A549 treated with RU486 at 1 μM for 4 hours (cell line): ENCODE results near the gene ABHD16A. TPM values are rescaled to one million over a fixed set of nuclear protein-coding genes. Genes with fewer than 3 reads are reported as not detected.

Experiments used
- total RNA-seq: library from RNA; stranded (reverse); fragments of 200-300 nt; extraction: Qiagen RNA extraction; gene quantifications from 5 replicates; pipeline ENCODE4 v1.2.3, GENCODE V29; 2022; ENCODE audit warnings: low read depth

The ABHD16A gene
- 14.1 to 20.1 TPM (median 18.3 TPM) in 5 replicates for total RNA-seq

DNA sequence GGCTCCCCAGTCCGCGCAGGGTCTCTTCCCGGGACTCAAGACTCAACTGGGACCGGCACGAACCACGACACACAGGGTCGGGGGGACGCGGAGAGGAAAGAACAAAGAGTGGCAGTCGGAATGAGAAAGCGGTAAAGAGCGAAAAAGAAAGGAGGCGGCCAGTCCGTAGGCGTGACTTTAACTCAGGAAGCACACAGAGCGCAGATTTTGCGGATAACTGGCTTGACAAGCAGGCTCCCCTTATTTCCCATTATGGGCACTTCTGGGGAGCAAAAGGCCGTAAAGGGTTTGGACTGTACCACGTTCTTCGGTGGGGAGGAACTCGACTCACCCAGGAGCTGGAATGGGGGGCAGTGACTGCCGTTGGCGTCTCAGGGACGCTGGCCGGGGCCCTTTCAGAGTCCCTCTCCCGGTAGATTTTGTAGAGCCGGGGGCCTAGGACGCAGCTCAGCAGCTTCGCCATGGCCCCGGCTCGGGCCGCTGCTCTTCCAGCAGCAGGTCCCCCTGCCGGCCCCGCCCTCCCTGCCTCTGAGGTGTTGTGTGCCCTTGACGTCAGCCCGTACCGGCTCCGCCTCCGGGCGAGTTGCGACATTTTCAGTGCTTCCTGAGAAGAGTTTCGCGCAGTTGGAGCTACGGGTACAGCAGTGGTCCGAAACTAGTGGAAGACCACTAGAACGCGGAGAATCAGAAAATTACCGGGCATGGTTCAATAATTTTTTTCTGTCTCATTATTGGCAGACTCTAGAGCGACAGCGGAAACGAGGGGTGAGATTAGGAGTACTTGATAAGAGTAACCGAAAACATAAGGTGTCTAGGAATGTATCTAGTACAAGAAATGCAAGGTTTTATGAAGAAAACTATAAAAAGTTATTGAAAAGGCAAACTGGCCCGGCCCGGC is at the start of gene ABHD16A:
ABHD16A (minus strand) TSS at position 506 of the 898 bp plus-strand sequence; CDS start at position 463, 43 bp downstream.

DNA sequence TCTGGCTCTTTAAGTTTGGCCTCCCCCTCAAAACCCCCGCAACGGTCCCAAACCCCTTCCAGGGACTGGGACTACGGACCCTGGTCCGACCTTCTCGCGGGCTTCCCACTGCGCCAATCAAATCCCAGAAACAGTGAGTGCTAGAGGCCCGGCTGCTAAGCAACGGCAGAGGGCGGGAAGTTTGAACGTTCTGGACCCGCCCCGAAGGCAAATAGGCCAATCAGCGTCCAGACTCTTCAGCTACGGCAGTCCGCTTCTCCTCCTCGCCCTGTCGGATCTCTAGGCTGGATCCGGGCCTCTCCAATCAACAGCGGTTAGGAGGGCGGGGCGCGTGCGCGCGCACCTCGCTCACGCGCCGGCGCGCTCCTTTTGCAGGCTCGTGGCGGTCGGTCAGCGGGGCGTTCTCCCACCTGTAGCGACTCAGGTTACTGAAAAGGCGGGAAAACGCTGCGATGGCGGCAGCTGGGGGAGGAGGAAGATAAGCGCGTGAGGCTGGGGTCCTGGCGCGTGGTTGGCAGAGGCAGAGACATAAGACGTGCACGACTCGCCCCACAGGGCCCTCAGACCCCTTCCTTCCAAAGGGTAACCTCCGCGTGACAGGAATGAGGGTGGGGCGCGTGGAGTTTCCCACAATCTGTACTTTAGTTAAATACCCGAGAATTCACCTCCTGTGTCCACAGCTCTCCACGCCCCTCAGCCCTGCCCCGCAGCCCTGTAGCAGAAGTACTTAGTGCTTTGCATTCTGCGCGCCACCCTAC is 36.7 kb upstream of the ABHD16A start, which contains the start of gene MSH5:
MSH5 (plus strand) TSS at position 367 of the 758 bp plus-strand sequence. CDS start 462 bp downstream, outside the sequence.

DNA sequence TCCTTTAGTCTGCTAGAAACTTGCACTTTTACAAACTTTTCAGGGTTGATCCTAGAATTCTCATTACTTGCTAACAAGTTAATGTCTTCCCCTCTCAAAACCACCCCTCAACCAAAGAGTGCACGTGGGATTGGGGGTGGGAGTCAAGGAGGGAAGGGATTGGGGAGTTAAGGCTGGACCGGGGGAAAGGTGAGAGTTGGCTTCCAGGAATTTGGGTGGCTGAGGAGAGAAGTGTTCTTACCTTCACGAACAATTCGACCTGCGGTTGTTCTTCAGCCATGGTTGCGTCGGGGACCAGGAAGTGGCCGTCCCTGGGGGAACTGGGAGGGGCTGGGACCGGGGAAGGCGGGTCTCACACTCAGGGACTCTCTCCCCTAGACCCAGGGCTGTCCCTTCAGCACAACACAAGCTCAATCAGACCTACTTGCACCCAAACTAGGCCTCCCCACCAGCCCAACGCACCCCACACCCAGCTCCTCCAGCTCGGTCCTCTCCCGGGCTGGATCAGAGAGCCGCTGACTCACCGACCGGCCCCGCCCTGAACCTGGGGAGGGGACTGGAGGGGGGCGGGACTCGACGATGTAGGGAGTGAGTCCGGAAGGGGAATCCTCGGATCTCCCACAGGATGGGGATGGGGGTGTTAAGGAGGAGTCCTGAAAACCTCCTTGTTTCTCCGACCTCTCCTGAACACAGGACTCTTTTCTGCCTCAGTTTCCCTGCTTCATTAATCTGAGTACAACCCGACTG is 33.1 kb upstream of the ABHD16A start, which contains the start of gene CLIC1:
CLIC1 (minus strand) TSS at position 510 of the 747 bp plus-strand sequence; CDS start at position 280, 230 bp downstream.

DNA sequence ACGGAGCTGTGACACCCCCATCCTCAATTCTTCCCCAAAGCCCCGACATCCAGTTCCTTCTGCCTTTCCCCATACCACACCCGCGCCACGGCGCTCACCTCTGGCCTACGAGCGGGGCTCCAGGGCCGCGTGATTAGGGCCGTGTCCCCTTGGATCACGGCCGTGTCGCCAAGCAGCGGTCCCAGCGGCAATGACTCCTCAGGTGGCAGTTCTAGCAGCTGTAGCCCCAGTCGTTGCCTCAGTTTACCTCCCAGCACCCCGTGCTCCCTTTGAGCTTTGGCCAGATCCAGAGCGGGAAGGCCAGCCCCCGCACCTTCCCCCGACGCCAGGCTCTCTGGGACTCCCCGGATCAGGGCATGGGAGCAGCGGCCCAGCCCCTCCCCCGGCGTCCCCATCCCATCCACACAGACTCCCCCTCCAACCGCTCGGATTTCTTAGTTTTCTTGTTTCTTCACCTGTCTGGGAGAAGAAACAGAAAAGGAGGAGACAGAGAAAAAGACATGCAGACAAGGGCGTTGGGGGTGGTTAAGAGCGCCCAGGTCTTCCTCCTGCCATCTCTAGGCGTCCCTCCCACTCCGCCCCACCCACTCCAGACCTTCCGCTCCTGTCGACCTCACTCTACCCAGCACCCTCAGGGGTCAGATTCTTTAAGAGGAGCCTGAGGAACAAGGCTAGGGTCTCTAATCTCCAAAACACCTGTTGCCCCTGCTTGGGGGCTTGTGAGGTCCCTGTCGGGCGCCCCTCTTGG is 25.8 kb upstream of the ABHD16A start, which contains the start of gene DDAH2:
DDAH2 (minus strand) TSS at position 533 of the 748 bp plus-strand sequence; CDS start at position 395, 138 bp downstream.

DNA sequence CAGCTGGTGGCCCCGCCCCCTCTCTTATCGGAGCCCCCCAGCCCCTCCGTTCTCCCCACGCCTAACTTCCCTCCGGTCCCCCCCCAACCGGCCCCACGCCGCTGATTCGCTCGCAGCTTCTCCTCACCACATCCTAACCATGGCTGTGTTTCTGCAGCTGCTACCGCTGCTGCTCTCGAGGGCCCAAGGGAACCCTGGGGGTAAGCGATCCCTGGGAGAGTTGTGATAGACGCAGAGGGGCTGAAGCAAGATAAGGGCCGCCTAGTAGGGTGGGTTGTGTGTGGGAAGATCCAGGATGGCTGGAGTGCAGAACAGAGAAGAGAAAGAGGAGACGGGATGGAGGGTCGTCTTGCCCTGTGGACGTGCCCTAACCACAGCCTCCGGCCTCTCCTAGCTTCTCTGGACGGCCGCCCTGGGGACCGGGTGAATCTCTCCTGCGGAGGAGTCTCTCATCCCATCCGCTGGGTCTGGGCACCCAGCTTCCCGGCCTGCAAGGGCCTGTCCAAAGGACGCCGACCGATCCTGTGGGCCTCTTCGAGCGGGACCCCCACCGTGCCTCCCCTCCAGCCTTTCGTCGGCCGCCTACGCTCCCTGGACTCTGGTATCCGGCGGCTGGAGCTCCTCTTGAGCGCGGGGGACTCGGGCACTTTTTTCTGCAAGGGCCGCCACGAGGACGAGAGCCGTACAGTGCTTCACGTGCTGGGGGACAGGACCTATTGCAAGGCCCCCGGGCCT is 20.3 kb upstream of the ABHD16A start, which contains the start of gene MPIG6B:
MPIG6B (plus strand) TSS at position 129 of the 735 bp plus-strand sequence; CDS start at position 140, 11 bp downstream.

DNA sequence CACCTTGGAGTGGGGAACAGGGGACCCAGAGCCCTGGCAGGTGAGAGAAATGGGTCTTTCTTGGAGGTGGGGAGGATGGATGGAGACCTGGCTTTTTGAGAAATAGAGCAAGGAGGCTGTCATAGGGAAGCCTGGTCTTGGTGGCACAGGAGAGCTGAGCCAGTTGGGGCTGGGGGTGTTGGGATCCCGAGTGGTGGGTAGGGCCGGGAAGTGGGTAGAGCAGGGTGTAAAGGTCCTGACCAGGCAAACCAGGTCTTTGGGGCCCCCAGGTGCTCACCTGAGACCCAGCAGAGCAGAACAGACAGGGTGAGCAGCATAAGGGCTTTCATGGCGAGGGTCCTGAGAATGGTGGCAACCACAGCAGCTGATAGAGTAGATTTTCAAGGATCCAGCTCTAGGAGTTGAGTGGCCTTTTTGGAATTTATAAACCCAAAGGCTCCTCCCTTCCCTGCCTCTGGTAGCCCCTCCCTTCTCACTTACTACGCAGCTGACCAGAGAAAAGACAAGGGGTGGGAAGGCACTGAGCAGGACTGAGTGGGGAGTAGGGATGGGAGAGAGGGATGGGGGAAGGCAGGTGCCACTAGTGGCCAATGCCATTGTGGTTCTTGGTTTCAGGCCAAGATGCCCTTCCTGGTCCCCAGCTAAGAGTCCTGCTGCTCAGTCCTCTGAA is 18.4 kb upstream of the ABHD16A start, which contains the start of gene LY6G6C:
LY6G6C (minus strand) TSS at position 396 of the 670 bp plus-strand sequence; CDS start at position 329, 67 bp downstream.

DNA sequence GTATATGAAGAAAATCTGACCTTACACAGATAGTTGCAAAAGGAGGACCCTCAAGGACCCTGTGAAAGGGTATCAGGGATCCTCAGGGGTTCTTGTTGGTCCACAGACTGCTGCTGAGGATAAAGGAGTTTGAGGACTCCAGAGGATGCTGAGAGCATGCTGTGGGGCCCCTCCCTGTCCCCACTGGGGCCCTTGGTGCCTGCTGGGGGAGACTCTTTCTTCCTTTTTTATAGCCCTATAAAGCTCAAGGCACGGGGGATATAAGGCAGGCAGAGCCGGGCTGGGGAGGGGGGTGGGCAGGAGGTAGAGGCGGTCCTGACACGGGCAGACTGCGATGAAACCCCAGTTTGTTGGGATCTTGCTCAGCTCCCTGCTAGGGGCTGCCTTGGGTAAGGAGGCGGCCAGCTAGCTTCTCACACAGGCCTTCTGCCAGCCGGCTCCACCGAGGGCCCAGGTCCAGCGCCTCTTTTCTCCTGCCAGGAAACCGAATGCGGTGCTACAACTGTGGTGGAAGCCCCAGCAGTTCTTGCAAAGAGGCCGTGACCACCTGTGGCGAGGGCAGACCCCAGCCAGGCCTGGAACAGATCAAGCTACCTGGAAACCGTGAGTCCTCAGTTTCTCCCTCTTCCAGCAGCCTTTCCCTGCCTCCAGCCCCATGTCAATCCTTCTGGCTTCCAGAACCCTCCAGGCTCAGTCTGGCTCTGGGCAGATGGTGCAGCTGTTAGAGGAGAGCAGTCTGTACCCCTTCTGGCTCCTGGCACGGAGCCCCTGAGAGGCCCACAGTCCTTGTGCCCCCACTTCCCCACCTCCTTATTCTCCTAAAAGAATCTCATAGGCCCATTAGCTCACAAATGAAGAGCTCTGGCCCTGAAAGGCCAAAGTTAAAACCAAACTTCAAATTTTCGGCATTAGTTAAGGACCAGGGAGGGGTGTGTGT is 12.2 kb upstream of the ABHD16A start, which contains the start of gene LY6G6D:
LY6G6D (plus strand) TSS at position 327 of the 937 bp plus-strand sequence; CDS start at position 335, 8 bp downstream.

DNA sequence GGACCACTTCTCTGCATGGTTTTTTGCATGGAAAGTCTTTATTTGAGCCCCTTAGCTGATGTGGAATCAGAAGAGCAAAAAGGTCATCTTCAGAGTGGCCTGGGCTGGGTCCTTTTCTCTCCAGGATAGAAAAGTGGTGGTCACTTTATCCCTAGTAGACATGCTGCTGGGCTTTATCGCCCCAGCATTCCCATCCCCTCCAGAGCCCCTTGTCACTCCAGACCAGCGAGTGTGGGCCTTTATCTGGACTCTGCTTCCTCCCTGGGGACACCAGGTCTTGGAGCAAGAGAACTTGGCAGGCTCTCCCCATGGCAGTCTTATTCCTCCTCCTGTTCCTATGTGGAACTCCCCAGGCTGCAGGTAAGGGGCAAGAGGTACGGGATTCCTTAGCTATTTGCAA is 3.5 kb upstream of the ABHD16A start, which contains the start of gene LY6G6F:
LY6G6F (plus strand) TSS at position 268 of the 400 bp plus-strand sequence; CDS start at position 309, 41 bp downstream.

DNA sequence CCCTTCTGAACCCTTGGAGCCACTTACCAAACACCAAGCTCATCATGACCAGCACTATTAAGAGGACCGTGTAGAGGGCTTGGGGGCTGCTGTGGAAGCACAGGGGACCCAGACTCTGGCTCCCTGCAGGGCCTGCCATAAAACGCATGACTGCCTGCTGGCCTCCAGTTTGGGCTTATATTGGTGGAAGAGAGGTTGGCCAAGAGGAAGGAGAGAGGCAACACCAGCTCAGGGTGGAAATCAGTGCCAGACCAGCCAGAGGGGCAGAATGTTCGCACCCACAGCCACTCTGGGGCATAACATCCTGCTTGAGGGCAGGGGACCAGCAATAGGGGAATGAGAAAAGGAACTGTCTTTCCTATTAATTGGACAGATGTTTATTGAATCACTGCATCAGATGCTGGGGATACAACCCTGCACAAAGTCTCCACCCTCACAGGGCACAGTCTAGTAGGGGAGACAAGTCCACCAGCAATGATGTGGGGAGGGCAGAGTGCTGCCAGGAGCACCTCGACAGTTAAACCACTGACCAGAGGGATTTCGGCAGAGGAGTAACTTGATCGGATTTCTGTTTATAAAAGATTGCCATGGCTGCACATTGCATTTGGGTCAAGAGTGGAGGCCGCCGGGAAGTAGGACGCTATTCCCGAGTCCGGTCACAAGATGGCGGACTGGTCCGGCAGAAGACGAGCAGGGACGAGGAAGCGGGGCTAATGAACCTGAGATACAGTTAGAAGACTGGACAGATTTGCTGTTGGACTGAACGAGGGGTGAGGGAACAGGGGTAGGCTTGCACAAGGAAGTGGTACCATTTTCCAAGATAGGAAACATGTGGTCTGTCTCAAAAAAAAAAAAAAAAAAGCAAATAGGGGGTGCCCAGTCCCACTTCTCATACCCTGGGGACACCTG is 22.6 kb downstream of the ABHD16A start, which contains the start of gene LY6G5C:
LY6G5C (minus strand) TSS at position 842 of the 909 bp plus-strand sequence; CDS start at position 148, 694 bp downstream.

DNA sequence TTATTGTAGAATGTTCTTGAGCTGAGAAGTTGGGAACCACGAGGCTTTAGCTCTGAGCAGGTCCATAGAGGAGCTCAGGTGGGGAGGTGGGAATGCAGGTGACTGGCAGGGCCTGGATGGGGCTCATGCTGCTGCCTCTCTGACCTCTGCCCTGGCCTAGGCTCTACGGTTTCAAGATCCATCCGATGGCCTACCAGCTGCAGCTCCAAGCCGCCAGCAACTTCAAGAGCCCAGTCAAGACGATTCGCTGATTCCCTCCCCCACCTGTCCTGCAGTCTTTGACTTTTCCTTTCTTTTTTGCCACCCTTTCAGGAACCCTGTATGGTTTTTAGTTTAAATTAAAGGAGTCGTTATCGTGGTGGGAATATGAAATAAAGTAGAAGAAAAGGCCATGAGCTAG is 33.4 kb downstream of the ABHD16A start, which contains the start of gene LY6G5B:
LY6G5B (plus strand) TSS at position 301 of the 400 bp plus-strand sequence. CDS start 975 bp downstream, outside the sequence.

DNA sequence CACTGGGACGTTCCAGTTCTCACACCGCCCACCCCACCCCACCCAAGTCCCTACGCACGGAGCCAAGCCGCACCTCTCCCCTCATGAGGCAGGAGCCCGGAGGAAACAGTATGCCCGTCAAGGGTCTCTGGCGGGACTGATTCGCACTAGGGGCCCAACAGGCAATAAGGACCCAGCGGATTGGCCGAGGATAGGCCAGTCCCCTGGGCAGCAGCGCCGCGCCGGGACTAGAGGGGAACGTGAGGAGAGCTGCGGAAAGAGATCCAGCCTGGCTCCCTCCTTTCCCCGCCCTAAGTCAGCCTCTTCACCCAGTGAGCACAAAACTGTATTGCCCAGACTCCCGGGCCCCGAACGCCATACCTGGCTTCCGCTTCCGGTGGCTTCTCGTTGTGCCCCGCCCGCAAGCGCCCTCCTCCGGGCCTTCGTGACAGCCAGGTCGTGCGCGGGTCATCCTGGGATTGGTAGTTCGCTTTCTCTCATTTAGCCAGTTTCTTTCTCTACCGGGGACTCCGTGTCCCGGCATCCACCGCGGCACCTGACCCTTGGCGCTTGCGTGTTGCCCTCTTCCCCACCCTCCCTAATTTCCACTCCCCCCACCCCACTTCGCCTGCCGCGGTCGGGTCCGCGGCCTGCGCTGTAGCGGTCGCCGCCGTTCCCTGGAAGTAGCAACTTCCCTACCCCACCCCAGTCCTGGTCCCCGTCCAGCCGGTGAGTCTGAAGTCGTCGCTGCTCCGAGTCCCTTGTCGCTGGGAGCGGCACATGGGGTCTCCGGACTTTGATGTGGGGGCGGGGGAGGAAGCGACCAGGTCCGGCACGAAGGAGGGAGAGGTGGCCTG is 37.4 kb downstream of the ABHD16A start, which contains the start of gene CSNK2B:
CSNK2B (plus strand) TSS at position 580 of the 836 bp plus-strand sequence. CDS start 752 bp downstream, outside the sequence.

DNA sequence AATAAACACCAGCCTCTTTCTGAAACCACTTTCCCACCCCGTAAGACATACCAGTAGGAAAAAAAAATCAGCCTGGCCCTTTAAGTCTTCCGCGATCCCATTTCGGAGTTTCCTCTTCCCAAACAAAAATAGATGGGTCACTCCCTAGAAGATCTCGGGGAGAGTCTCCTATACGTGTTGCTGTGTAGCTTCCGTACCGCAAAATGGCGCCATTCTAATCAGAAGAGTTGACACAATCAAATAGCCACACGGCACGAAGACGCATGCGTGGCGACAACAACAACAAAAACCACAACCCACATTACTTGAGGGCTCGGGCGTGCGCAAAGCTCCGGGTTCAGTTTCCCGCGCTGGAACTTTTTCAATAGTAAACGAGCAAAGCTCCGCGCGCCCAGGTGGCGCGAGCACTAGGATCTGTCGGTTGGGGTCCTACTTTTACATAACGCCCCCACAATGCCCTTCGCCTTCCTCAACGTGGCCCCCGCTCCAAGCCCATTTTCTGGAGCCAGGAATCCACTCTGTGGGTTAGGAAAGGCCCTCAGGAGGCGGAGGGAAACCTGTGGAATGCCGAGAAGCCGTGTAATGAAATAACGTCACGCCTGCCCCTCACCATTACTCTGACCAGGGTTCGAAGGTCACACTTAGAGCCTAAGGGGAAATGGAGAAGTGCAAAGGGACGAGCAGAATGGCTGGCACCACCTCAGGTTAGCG is 38.2 kb downstream of the ABHD16A start, which contains the start of gene GPANK1:
GPANK1 (minus strand) TSS at position 208 of the 711 bp plus-strand sequence. CDS start 519 bp downstream, outside the sequence.

DNA sequence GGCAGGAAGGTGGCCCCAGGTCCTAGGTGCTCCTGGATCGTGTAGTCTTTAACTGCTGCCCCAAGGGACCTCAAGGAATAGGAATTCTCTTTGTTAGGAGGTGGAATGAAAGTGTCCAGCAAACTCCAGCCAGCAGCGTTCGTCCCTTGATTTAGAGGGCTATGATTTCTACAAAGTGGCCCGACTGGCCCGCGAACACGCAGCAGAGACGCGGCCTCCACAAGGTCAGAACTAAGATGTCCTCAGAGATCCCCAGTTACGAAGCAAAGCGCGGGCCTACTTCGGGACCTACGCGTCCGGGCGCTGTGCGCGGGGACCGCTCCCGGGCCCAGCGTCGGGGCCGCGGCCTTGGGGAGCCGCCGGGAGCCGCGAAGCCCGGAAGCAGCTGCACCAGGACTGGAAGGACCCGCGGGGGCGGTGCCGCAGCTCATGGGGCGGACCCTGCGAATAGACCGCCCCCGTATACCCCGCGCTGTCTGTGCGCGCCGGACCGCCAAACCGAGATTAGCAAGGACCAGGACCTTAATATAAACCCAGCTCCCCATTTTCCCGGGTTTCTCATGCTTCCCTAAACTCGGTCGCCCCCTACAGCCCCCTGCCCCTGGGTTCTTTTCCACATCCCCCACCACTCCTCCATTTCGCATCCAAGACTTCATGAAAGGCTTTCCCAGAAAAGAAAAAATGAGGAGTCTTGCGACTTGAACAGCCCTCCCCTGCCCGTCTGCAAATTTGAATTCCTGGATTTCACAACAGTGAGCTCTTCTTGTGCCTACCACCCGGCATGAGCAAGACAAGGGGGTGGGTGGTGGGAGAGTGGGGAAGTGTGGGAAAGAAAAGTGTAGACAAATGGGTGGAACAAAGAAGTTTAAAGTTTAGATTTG is 42.5 kb downstream of the ABHD16A start, which contains the start of gene C6orf47:
C6orf47 (minus strand) TSS at position 398 of the 881 bp plus-strand sequence. CDS start 831 bp downstream, outside the sequence.

